Stomach (tissue), 4 donors: ENCODE results near the gene ADARB2.

Source experiments
- EP300 ChIP-seq: sonication (generic); formaldehyde crosslinking; IDR thresholded peaks from one replicate; pipeline ENCODE4 v1.6.1; 2017; ENCODE audit warnings: antibody characterized with exemption
- POLR2A ChIP-seq, 4 donors: fragments of 450-650 bp; IDR thresholded peaks; one replicate each; pipeline ENCODE4 v1.6.1; 2016; ENCODE audit warnings: antibody characterized with exemption in 4 of 4, control low read depth in 2 of 4, mild to moderate bottlenecking in 1 of 4, moderate library complexity in 1 of 4
- POLR2AphosphoS5 ChIP-seq, 3 donors: sonication (generic); formaldehyde crosslinking; IDR thresholded peaks; one replicate each; pipeline ENCODE4 v1.6.1; 2016; ENCODE audit warnings: antibody characterized with exemption in 3 of 3
- TF ChIP-seq, protein P1 (sequence below), 7 experiments: fragments of 450-650 bp in 4 of 7; fragments of 200-600 bp in 3 of 7; sonication (generic) in 3 of 7; IDR thresholded peaks; one replicate each; pipeline ENCODE4 v1.5.1; 2016 to 2019; ENCODE audit warnings: antibody characterized with exemption in 7 of 7, control low read depth in 2 of 7, mild to moderate bottlenecking in 1 of 7

DNA sequence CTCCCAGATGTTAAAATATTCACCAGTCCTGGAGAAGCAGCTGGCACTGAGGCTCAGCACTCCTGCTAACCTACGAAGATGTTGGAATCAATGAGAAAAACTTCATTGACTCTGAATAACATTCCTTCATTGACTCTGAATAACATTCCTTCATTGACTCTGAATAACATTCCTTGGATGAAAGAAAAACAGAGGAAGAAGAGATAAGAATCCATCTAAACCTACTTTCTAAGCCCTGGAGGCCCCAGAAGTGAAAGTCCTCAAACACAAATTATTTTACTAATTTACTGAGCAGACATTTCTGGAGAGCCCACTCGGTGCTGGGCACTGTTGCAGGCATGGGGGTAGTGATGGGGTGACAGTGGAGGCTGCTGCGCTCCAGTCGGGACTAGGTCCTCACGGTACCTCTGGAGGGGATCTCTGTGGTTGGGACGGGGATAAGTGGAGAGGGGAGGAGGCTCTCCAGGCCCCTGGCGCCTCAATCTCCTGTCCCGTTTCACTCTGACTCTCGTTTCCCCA, 427.0 kb downstream of the ADARB2 start:
- TF ChIP-seq POLR2A (IDR thresholded peaks at IDR 0.05) = no peak
- TF ChIP-seq, protein P1, sequence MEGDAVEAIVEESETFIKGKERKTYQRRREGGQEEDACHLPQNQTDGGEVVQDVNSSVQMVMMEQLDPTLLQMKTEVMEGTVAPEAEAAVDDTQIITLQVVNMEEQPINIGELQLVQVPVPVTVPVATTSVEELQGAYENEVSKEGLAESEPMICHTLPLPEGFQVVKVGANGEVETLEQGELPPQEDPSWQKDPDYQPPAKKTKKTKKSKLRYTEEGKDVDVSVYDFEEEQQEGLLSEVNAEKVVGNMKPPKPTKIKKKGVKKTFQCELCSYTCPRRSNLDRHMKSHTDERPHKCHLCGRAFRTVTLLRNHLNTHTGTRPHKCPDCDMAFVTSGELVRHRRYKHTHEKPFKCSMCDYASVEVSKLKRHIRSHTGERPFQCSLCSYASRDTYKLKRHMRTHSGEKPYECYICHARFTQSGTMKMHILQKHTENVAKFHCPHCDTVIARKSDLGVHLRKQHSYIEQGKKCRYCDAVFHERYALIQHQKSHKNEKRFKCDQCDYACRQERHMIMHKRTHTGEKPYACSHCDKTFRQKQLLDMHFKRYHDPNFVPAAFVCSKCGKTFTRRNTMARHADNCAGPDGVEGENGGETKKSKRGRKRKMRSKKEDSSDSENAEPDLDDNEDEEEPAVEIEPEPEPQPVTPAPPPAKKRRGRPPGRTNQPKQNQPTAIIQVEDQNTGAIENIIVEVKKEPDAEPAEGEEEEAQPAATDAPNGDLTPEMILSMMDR (IDR thresholded peaks at IDR 0.05) = no peak
- TF ChIP-seq EP300 = no peak
- no peak for TF ChIP-seq POLR2AphosphoS5 (IDR thresholded peaks at IDR 0.05)
